ENCODE results near the gene EEIG2. TPM values are rescaled to one million over a fixed set of nuclear protein-coding genes. Genes with fewer than 3 reads are reported as not detected.

EEIG2 gene
- total RNA-seq, 1 donor from 2014 or later = 18.8 TPM

DNA sequence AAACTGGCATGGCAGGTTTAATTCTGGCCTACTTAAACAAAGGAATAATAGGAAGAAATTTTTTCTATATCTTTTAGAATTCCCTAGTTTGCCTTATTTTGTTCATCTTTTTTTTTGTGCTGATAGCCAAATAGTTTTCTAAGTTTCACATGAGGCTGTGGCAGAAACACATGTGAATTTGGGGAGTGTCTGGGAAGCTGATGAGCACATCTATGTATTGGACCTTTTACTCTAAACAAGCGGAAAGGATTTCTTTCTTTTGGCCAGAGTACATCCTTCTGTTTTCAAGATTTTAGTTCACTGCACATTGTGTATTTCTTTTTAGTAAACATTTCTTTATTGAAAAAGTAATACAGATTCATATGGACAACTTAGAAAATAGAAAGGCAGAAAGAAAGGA, 5.6 kb downstream of the EEIG2 start:
- peaks cover 3% of the 10 kb centered on the region for H3K27me3 Mint-ChIP-seq (ENCODE audit: unreplicated experiment)
- no peaks in the 10 kb centered on the region for H3K9me3 Mint-ChIP-seq (ENCODE audit: unreplicated experiment)
- H3K27ac Mint-ChIP-seq (ENCODE audit: unreplicated experiment) = no peak overlapping the region
- peaks cover 34% of the 10 kb centered on the region for H3K4me1 Mint-ChIP-seq (ENCODE audit: unreplicated experiment)
- H3K4me3 Mint-ChIP-seq (ENCODE audit: unreplicated experiment) = no peak overlapping the region
- no peak for DNase-seq (ENCODE audit: low spot score)
- no peaks in the 10 kb centered on the region for H3K36me3 Mint-ChIP-seq (ENCODE audit: low read depth, unreplicated experiment)
- TF ChIP-seq, protein P1, sequence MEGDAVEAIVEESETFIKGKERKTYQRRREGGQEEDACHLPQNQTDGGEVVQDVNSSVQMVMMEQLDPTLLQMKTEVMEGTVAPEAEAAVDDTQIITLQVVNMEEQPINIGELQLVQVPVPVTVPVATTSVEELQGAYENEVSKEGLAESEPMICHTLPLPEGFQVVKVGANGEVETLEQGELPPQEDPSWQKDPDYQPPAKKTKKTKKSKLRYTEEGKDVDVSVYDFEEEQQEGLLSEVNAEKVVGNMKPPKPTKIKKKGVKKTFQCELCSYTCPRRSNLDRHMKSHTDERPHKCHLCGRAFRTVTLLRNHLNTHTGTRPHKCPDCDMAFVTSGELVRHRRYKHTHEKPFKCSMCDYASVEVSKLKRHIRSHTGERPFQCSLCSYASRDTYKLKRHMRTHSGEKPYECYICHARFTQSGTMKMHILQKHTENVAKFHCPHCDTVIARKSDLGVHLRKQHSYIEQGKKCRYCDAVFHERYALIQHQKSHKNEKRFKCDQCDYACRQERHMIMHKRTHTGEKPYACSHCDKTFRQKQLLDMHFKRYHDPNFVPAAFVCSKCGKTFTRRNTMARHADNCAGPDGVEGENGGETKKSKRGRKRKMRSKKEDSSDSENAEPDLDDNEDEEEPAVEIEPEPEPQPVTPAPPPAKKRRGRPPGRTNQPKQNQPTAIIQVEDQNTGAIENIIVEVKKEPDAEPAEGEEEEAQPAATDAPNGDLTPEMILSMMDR (IDR thresholded peaks at IDR 0.05; ENCODE audit: unreplicated experiment) = no peak

DNA sequence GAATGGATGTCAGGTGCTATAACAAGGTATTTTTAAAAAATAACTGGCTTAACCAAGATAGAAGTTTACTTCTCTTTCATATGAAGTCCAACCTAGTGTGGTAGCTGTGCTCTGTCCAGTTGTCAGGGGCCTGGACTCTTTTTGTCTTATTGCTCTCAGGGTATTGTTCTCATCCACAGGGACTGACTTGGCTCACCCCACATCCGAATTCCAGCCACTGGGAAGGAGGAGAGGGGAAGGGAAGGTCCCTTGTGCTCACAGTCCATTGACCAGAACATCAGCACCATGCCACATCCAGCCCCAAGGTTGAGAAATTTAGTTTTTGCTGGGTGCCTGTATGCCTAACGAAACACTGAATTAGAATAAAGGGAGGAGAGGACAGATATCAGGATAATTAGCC, 8.7 kb downstream of the EEIG2 start:
- Mint-ChIP-seq H3K9me3 (ENCODE audit: unreplicated experiment) (no peaks in the 10 kb centered on the region), H3K36me3 (ENCODE audit: low read depth, unreplicated experiment) (no peaks in the 10 kb centered on the region), H3K27me3 (ENCODE audit: unreplicated experiment) (peaks cover 2% of the 10 kb centered on the region), H3K4me1 (ENCODE audit: unreplicated experiment) (peaks cover 17% of the 10 kb centered on the region), H3K4me3 (ENCODE audit: unreplicated experiment) (no peak overlapping the region), H3K27ac (ENCODE audit: unreplicated experiment) (no peak overlapping the region)
- TF ChIP-seq, protein P1 (IDR thresholded peaks at IDR 0.05; ENCODE audit: unreplicated experiment) = no peak
- no peak for DNase-seq (ENCODE audit: low spot score)

DNA sequence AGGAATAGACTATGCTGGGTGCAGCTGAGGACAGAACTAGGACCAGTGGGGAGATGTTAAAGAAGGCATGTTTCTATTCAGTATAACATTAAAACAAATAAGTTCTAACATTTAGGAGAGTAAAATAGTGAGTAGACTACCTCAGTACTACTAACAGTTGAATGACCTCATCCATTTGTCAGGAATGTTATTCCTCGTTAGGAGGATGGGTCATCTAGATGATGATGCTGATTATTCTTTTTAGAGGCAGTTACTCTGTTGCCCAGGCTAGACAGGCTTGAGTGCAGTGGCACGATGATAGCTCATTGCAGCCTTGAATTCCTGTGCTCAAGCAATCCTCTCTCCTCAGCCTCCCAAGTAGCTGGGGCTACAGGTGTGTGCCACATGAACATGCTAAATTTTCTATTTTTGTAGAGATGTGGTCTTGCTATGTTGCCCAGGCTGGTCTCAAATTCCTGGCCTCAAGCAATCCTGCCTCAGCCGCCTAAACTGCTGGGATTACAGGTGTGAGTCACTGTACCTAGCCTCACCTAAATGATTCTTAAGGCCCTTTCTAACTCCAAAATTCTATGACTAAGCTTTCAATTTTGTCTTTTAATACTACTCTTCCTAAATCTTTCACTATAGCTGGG, 9.3 kb downstream of the EEIG2 start:
- peaks cover 13% of the 10 kb centered on the region for H3K4me1 Mint-ChIP-seq (ENCODE audit: unreplicated experiment)
- H3K9me3 Mint-ChIP-seq (ENCODE audit: unreplicated experiment) = no peaks in the 10 kb centered on the region
- peaks cover 2% of the 10 kb centered on the region for H3K27me3 Mint-ChIP-seq (ENCODE audit: unreplicated experiment)
- H3K4me3 Mint-ChIP-seq (ENCODE audit: unreplicated experiment) = no peak overlapping the region
- TF ChIP-seq, protein P1 (IDR thresholded peaks at IDR 0.05; ENCODE audit: unreplicated experiment) = no peak
- no peak overlapping the region for H3K27ac Mint-ChIP-seq (ENCODE audit: unreplicated experiment)
- no peak for DNase-seq (ENCODE audit: low spot score)
- peaks cover 3% of the 10 kb centered on the region for H3K36me3 Mint-ChIP-seq (ENCODE audit: low read depth, unreplicated experiment)

DNA sequence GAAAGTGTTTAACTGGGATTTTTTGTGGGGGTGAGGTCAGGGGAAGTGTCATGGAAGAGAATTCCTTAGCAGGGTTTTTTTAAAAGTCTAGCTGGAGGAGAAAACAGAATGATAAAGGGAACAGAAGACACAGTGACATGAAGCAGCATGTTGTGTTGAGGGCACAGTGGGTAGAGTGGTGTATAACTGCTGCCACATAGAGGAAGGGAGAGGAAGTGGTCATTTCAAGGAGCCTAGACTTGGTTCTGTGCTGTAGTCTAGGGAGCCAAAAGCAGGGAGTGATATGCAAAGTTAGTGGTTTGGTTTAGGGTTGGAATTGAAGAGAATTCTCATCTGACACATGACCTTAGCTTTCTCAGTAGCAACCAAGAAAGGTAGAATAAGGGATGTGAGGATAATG, 10.2 kb downstream of the EEIG2 start:
- DNase-seq (ENCODE audit: low spot score) = no peak

DNA sequence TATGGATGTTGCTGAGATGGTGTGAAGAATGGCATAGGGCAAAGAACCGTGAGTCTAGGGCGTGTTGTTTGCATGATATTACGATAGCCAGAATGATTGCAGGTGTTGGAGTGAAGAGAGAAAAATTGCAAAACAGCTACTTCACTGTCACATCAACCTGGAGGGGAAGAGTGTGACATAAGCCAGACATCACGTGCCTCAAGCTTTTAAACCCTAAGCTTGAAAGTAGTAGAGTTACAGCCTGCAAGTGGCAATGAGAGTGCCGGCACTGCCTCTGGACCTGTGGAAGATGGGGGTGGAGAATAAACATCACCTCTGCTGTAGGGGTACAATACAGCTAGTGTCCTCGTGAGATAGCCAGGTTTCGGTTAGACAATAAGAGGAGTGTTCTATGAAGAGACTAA, 11.1 kb downstream of the EEIG2 start:
- Mint-ChIP-seq H3K27me3 (ENCODE audit: unreplicated experiment) (peaks cover 2% of the 10 kb centered on the region), H3K4me1 (ENCODE audit: unreplicated experiment) (peaks cover 7% of the 10 kb centered on the region), H3K27ac (ENCODE audit: unreplicated experiment) (no peak overlapping the region), H3K4me3 (ENCODE audit: unreplicated experiment) (no peak overlapping the region), H3K36me3 (ENCODE audit: low read depth, unreplicated experiment) (peaks cover 3% of the 10 kb centered on the region), H3K9me3 (ENCODE audit: unreplicated experiment) (no peaks in the 10 kb centered on the region)
- DNase-seq (ENCODE audit: low spot score) = no peak
- TF ChIP-seq, protein P1 (IDR thresholded peaks at IDR 0.05; ENCODE audit: unreplicated experiment) = no peak

More for the DNA sequence above, 10.2 kb downstream of the EEIG2 start:
- H3K27ac Mint-ChIP-seq (ENCODE audit: unreplicated experiment) = no peak overlapping the region
- peaks cover 2% of the 10 kb centered on the region for H3K27me3 Mint-ChIP-seq (ENCODE audit: unreplicated experiment)
- TF ChIP-seq, protein P1 (IDR thresholded peaks at IDR 0.05; ENCODE audit: unreplicated experiment) = no peak
- H3K36me3 Mint-ChIP-seq (ENCODE audit: low read depth, unreplicated experiment) = peaks cover 3% of the 10 kb centered on the region
- H3K4me1 Mint-ChIP-seq (ENCODE audit: unreplicated experiment) = peaks cover 12% of the 10 kb centered on the region
- H3K9me3 Mint-ChIP-seq (ENCODE audit: unreplicated experiment) = no peaks in the 10 kb centered on the region
- no peak overlapping the region for H3K4me3 Mint-ChIP-seq (ENCODE audit: unreplicated experiment)
